WTC11 (cell line): ENCODE measurements around the gene CD300H.

Experiments used
- CBFB ChIP-seq: sonication (generic); formaldehyde crosslinking; IDR thresholded peaks from 2 replicates; pipeline ENCODE4 v1.8.1; 2022; ENCODE audit warnings: mild to moderate bottlenecking, low read depth, missing genetic modification reagents
- CREB1 ChIP-seq: sonication (generic); formaldehyde crosslinking; IDR thresholded peaks from 2 replicates; pipeline ENCODE4 v1.8.0; 2023; ENCODE audit warnings: mild to moderate bottlenecking, missing genetic modification reagents
- IRF2 ChIP-seq: sonication (generic); formaldehyde crosslinking; IDR thresholded peaks from 2 replicates; pipeline ENCODE4 v1.8.0; 2022; ENCODE audit warnings: low read depth, missing genetic modification reagents, borderline replicate concordance
- ZNF219 ChIP-seq: sonication (generic); formaldehyde crosslinking; IDR thresholded peaks from 2 replicates; pipeline ENCODE4 v1.8.0; 2023; ENCODE audit warnings: missing genetic modification reagents, mild to moderate bottlenecking, borderline replicate concordance
- TF ChIP-seq, protein P1 (sequence below): sonication (generic); formaldehyde crosslinking; IDR thresholded peaks from 2 replicates; pipeline ENCODE4 v1.8.1; 2022; ENCODE audit warnings: missing genetic modification reagents, borderline replicate concordance
- TF ChIP-seq, protein P2 (sequence below): sonication (generic); formaldehyde crosslinking; IDR thresholded peaks from 2 replicates; pipeline ENCODE4 v1.8.1; 2022; ENCODE audit warnings: low read depth, missing genetic modification reagents, borderline replicate concordance
- TF ChIP-seq, protein P3 (sequence below): fragments of 200-600 bp; IDR thresholded peaks from 2 replicates; pipeline ENCODE4 v1.8.0; 2022; ENCODE audit warnings: antibody characterized with exemption
- TF ChIP-seq, protein P4 (sequence below): sonication (generic); formaldehyde crosslinking; IDR thresholded peaks from 2 replicates; pipeline ENCODE4 v1.8.0; 2022; ENCODE audit warnings: missing genetic modification reagents

DNA sequence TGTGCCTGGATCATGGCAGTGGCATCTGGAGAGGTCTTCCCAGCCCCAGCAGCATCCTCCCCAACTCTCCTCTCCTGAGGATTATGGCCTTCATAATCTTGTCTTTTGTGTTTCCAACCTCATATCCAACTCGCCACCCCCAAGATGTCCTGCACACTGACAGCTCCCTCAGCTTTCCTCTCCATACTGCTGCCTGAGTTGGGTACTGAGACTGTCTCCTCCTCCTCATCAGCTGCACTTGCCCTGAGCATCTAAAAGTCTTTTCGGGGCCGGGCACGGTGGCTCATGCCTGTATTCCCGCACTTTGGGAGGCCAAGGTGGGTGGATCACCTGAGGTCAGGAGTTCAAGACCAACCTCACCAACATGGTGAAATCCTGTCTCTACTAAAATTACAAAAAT is 38.1 kb downstream of the CD300H start:
- no peak for TF ChIP-seq IRF2 (CRISPR knock-in tag)
- TF ChIP-seq ZNF219 (CRISPR knock-in tag): no peak
- TF ChIP-seq, protein P1, sequence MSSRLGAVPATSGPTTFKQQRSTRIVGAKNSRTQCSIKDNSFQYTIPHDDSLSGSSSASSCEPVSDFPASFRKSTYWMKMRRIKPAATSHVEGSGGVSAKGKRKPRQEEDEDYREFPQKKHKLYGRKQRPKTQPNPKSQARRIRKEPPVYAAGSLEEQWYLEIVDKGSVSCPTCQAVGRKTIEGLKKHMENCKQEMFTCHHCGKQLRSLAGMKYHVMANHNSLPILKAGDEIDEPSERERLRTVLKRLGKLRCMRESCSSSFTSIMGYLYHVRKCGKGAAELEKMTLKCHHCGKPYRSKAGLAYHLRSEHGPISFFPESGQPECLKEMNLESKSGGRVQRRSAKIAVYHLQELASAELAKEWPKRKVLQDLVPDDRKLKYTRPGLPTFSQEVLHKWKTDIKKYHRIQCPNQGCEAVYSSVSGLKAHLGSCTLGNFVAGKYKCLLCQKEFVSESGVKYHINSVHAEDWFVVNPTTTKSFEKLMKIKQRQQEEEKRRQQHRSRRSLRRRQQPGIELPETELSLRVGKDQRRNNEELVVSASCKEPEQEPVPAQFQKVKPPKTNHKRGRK (CRISPR knock-in tag): no peak
- TF ChIP-seq, protein P2, sequence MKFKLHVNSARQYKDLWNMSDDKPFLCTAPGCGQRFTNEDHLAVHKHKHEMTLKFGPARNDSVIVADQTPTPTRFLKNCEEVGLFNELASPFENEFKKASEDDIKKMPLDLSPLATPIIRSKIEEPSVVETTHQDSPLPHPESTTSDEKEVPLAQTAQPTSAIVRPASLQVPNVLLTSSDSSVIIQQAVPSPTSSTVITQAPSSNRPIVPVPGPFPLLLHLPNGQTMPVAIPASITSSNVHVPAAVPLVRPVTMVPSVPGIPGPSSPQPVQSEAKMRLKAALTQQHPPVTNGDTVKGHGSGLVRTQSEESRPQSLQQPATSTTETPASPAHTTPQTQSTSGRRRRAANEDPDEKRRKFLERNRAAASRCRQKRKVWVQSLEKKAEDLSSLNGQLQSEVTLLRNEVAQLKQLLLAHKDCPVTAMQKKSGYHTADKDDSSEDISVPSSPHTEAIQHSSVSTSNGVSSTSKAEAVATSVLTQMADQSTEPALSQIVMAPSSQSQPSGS (CRISPR knock-in tag): no peak
- TF ChIP-seq CBFB: no peak
- TF ChIP-seq, protein P3, sequence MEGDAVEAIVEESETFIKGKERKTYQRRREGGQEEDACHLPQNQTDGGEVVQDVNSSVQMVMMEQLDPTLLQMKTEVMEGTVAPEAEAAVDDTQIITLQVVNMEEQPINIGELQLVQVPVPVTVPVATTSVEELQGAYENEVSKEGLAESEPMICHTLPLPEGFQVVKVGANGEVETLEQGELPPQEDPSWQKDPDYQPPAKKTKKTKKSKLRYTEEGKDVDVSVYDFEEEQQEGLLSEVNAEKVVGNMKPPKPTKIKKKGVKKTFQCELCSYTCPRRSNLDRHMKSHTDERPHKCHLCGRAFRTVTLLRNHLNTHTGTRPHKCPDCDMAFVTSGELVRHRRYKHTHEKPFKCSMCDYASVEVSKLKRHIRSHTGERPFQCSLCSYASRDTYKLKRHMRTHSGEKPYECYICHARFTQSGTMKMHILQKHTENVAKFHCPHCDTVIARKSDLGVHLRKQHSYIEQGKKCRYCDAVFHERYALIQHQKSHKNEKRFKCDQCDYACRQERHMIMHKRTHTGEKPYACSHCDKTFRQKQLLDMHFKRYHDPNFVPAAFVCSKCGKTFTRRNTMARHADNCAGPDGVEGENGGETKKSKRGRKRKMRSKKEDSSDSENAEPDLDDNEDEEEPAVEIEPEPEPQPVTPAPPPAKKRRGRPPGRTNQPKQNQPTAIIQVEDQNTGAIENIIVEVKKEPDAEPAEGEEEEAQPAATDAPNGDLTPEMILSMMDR: no peak
- TF ChIP-seq, protein P4, sequence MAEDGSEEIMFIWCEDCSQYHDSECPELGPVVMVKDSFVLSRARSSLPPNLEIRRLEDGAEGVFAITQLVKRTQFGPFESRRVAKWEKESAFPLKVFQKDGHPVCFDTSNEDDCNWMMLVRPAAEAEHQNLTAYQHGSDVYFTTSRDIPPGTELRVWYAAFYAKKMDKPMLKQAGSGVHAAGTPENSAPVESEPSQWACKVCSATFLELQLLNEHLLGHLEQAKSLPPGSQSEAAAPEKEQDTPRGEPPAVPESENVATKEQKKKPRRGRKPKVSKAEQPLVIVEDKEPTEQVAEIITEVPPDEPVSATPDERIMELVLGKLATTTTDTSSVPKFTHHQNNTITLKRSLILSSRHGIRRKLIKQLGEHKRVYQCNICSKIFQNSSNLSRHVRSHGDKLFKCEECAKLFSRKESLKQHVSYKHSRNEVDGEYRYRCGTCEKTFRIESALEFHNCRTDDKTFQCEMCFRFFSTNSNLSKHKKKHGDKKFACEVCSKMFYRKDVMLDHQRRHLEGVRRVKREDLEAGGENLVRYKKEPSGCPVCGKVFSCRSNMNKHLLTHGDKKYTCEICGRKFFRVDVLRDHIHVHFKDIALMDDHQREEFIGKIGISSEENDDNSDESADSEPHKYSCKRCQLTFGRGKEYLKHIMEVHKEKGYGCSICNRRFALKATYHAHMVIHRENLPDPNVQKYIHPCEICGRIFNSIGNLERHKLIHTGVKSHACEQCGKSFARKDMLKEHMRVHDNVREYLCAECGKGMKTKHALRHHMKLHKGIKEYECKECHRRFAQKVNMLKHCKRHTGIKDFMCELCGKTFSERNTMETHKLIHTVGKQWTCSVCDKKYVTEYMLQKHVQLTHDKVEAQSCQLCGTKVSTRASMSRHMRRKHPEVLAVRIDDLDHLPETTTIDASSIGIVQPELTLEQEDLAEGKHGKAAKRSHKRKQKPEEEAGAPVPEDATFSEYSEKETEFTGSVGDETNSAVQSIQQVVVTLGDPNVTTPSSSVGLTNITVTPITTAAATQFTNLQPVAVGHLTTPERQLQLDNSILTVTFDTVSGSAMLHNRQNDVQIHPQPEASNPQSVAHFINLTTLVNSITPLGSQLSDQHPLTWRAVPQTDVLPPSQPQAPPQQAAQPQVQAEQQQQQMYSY (CRISPR knock-in tag): no peak
- no peak for TF ChIP-seq CREB1 (CRISPR knock-in tag)
